ENCODE measurements around the gene MIPEP.
A peak's percentile ranks its signal among the peaks of the same experiment; 100 is the strongest.
"Not testable (repeated sequence)": the region's sequence is repeated elsewhere in the genome, so short reads cannot be mapped to it uniquely, and the experiment has no call there.

MIPEP gene

DNA sequence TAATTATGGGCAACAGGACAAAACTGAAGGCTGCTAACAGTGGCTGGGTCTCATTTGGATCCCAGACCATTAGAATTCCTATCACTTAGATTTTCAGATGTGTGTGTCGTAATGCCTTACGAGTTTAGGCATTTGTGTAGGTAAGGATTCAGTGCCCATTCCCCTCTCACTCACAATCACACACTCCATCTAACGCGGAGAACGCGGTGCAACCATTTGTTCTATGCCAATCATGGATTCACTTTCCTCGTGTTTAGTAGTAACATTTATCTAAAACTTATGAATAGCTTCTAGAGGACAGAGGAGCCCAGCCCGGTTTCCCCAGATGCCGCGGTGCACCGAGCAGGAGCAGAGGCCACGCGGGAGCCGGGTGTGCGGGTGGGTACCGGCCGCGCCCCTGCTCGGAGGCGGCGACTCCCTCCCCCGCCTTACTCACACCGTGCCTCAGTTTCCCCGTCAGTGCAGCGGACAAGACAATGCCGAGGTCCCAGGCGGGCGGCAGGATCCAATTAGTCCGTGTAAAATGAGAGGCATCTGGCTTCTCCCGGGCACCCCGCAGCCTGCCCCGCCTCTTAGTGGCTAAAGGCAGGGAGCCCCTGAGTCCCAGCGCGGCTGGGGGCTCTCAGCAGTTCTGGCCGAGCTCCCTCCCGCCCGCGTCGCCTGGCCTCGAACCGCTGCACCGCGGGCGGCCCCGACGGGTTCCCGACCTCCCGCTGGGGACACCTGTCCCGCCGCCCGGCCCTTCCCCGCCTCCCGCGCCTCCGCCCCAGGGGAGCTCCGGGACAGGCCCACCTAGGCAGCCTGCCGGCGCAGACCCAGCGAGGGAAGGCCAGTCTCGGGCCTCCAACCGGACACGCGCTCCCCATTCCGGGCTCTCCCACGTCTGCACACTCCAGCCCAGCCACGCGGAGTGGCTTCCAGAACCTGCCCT, 14.0 kb upstream of the MIPEP start:
- Histone ChIP-seq H3K4me3 (IDR thresholded peaks at IDR 0.05; ENCODE audit: insufficient read depth, low read depth, low read length) (no peak overlapping the region), H3K9ac (no peak overlapping the region)

DNA sequence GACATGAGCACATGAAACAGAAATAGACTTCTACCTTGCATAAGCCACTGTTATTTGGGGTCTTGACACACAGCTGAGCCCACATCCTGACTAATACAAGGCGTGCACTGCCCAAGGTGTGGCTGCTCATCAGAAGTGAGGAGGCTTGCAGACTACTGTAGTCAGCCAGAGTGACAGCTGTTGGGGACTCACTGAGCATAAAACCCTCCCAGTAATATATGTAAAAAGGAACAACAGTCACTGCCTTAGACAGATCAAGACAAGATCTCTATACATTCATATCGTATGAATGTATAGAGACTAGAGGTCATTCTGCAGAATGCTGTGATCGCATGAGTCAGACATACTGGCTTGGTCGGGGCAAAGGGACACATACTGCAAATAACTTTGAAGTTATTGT, 12.2 kb upstream of the MIPEP start:
- H3K4me2 ChIP-seq, result no peak overlapping the region

More for the DNA sequence above, 14.0 kb upstream of the MIPEP start:
- no peak overlapping the region for H3K27ac ChIP-seq
- no peaks in the 10 kb centered on the region for H3K79me2 ChIP-seq (ENCODE audit: insufficient read depth, low read depth)
- no peaks in the 10 kb centered on the region for H3K4me1 ChIP-seq (ENCODE audit: low read depth, poor library complexity, severe bottlenecking)
- no peak for TF ChIP-seq CTCF (conservative IDR thresholded peaks at IDR 0.05; ENCODE audit: low read depth, low read length)
- H3K4me2 ChIP-seq, result no peak overlapping the region
- H2AFZ ChIP-seq (ENCODE audit: low read depth), result no peak overlapping the region
- no peaks in the 10 kb centered on the region for H3K27me3 ChIP-seq (ENCODE audit: insufficient read depth, low read depth)
- no peaks in the 10 kb centered on the region for H4K20me1 ChIP-seq (ENCODE audit: insufficient read depth)
- no peaks in the 10 kb centered on the region for H3K36me3 ChIP-seq (ENCODE audit: insufficient read depth)

GRCh38 chr13:23899555-23899954, 10.4 kb upstream of the MIPEP start:
- Histone ChIP-seq H4K20me1 (ENCODE audit: insufficient read depth) (no peaks in the 10 kb centered on the region), H3K4me3 (IDR thresholded peaks at IDR 0.05; ENCODE audit: insufficient read depth, low read depth, low read length) (no peak overlapping the region), H3K9ac (no peak overlapping the region), H3K4me2 (no peak overlapping the region), H3K4me1 (ENCODE audit: low read depth, poor library complexity, severe bottlenecking) (no peaks in the 10 kb centered on the region), H3K27me3 (ENCODE audit: insufficient read depth, low read depth) (no peaks in the 10 kb centered on the region), H2AFZ (ENCODE audit: low read depth) (0 out of 2 replicates have a peak overlapping the region, but pooled peaks have one; percentile 5), H3K79me2 (ENCODE audit: insufficient read depth, low read depth) (no peaks in the 10 kb centered on the region), H3K27ac (no peak overlapping the region), H3K36me3 (ENCODE audit: insufficient read depth) (no peaks in the 10 kb centered on the region)
- TF ChIP-seq CTCF (conservative IDR thresholded peaks at IDR 0.05; ENCODE audit: low read depth, low read length), result 0 out of 2 replicates have a peak, but pooled peaks have one; percentile 33

More for the DNA sequence above, 12.2 kb upstream of the MIPEP start:
- no peaks in the 10 kb centered on the region for H3K79me2 ChIP-seq (ENCODE audit: insufficient read depth, low read depth)
- H3K27ac ChIP-seq, result no peak overlapping the region
- no peaks in the 10 kb centered on the region for H3K4me1 ChIP-seq (ENCODE audit: low read depth, poor library complexity, severe bottlenecking)
- no peak overlapping the region for H2AFZ ChIP-seq (ENCODE audit: low read depth)
- TF ChIP-seq CTCF (conservative IDR thresholded peaks at IDR 0.05; ENCODE audit: low read depth, low read length), result no peak
- no peak overlapping the region for H3K9ac ChIP-seq
- no peaks in the 10 kb centered on the region for H3K36me3 ChIP-seq (ENCODE audit: insufficient read depth)
- no peaks in the 10 kb centered on the region for H3K27me3 ChIP-seq (ENCODE audit: insufficient read depth, low read depth)
- H4K20me1 ChIP-seq (ENCODE audit: insufficient read depth), result no peaks in the 10 kb centered on the region
- H3K4me3 ChIP-seq (IDR thresholded peaks at IDR 0.05; ENCODE audit: insufficient read depth, low read depth, low read length), result no peak overlapping the region

DNA sequence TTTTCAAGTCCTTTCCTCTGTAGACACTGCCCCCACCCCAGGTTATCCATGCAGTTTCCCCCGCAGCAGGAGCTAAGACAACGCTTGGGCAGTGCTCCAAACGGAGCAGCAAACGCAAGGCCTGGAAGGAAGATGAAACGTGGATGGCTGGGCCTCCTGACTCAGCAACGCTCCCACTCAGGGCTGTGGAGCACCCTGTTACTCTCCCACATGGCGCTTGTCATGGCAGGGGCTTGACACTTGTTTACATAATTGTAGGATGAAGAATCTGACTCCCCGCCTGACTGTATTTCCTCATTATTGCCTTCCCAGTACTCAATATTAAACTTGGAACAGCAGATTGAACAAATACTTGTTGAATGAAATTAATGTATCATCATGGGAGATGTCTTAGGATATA, 8.9 kb upstream of the MIPEP start:
- no peaks in the 10 kb centered on the region for H3K36me3 ChIP-seq (ENCODE audit: insufficient read depth)
- H3K9ac ChIP-seq, result no peak overlapping the region
- H3K27ac ChIP-seq, result no peak overlapping the region
- no peak overlapping the region for H3K4me3 ChIP-seq (IDR thresholded peaks at IDR 0.05; ENCODE audit: insufficient read depth, low read depth, low read length)
- no peaks in the 10 kb centered on the region for H3K79me2 ChIP-seq (ENCODE audit: insufficient read depth, low read depth)
- TF ChIP-seq CTCF (conservative IDR thresholded peaks at IDR 0.05; ENCODE audit: low read depth, low read length), result no peak
- H4K20me1 ChIP-seq (ENCODE audit: insufficient read depth), result no peaks in the 10 kb centered on the region
- H2AFZ ChIP-seq (ENCODE audit: low read depth), result no peak overlapping the region
- H3K4me2 ChIP-seq, result no peak overlapping the region
- H3K4me1 ChIP-seq (ENCODE audit: low read depth, poor library complexity, severe bottlenecking), result no peaks in the 10 kb centered on the region
- no peaks in the 10 kb centered on the region for H3K27me3 ChIP-seq (ENCODE audit: insufficient read depth, low read depth)

- not testable (repeated sequence) for H3K4me2 ChIP-seq; H3K36me3 ChIP-seq (ENCODE audit: insufficient read depth); H2AFZ ChIP-seq (ENCODE audit: low read depth); H3K27me3 ChIP-seq (ENCODE audit: insufficient read depth, low read depth); H3K79me2 ChIP-seq (ENCODE audit: insufficient read depth, low read depth); H3K4me3 ChIP-seq (IDR thresholded peaks at IDR 0.05; ENCODE audit: insufficient read depth, low read depth, low read length); H3K27ac ChIP-seq; H3K4me1 ChIP-seq (ENCODE audit: low read depth, poor library complexity, severe bottlenecking); H3K9ac ChIP-seq; H4K20me1 ChIP-seq (ENCODE audit: insufficient read depth)
These were observed 8.3 kb upstream of the MIPEP start, which contains the start of gene C1QTNF9B for GRCh38 chr13:23897452-23897919. Gene C1QTNF9B, minus strand, starts transcription at chr13:23897502.

DNA sequence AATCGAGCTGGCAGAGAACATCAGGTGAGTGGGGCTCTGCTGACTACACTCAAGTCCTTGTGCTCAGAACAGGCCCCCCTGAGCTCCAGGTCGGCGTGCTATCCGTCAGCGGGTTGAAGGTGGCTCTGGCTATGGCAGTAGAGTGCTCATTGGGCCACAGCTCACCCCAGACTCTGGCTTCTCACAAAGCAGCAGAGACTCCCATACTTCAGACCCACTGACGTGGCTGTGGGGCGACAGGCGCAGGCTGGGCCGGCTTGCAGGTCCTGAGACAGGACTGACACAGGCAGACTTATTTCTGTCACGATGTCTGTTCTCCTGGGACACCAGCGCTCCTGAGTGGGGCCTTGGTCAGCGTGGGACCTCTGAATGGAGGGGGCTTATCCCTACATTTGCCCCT, 5.5 kb upstream of the MIPEP start:
- H3K4me3 ChIP-seq (IDR thresholded peaks at IDR 0.05; ENCODE audit: insufficient read depth, low read depth, low read length); H3K9ac ChIP-seq; H3K36me3 ChIP-seq (ENCODE audit: insufficient read depth); H3K27ac ChIP-seq; H3K4me1 ChIP-seq (ENCODE audit: low read depth, poor library complexity, severe bottlenecking); H4K20me1 ChIP-seq (ENCODE audit: insufficient read depth); H3K4me2 ChIP-seq; H2AFZ ChIP-seq (ENCODE audit: low read depth); H3K27me3 ChIP-seq (ENCODE audit: insufficient read depth, low read depth); H3K79me2 ChIP-seq (ENCODE audit: insufficient read depth, low read depth): not testable (repeated sequence)

GRCh38 chr13:23893791-23894190, 4.6 kb upstream of the MIPEP start:
- H2AFZ ChIP-seq (ENCODE audit: low read depth); H3K9ac ChIP-seq; H3K36me3 ChIP-seq (ENCODE audit: insufficient read depth); H3K4me3 ChIP-seq (IDR thresholded peaks at IDR 0.05; ENCODE audit: insufficient read depth, low read depth, low read length); H3K27me3 ChIP-seq (ENCODE audit: insufficient read depth, low read depth); H3K4me1 ChIP-seq (ENCODE audit: low read depth, poor library complexity, severe bottlenecking); H3K4me2 ChIP-seq; H4K20me1 ChIP-seq (ENCODE audit: insufficient read depth); H3K79me2 ChIP-seq (ENCODE audit: insufficient read depth, low read depth); H3K27ac ChIP-seq: not testable (repeated sequence)
